Ascending aorta (tissue), 2 donors: ENCODE data around the gene CFAP97. TPM values are rescaled to one million over a fixed set of nuclear protein-coding genes. Genes with fewer than 3 reads are reported as not detected.
"Not testable (repeated sequence)": the region's sequence is repeated elsewhere in the genome, so short reads cannot be mapped to it uniquely, and the experiment has no call there.

Source experiments
- DNase-seq, 2 donors: peaks; one replicate each; pipeline ENCODE4 v3.0.0-alpha.2; 2019; ENCODE audit warnings: low spot score in 2 of 2
- H3K27ac ChIP-seq, 2 donors: fragments of 200-600 bp; sonication (generic); one replicate each; pipeline ENCODE4 v1.5.1; 2016 to 2017; ENCODE audit warnings: mild to moderate bottlenecking in 1 of 2
- H3K27me3 ChIP-seq: fragments of 200-600 bp; sonication (generic); one replicate; pipeline ENCODE4 v1.5.1; 2017
- H3K36me3 ChIP-seq, 2 donors: fragments of 200-600 bp; sonication (generic); one replicate each; pipeline ENCODE4 v1.5.1; 2016
- H3K4me1 ChIP-seq, 2 donors: fragments of 200-600 bp; sonication (generic); one replicate each; pipeline ENCODE4 v1.5.1; 2016 to 2017; ENCODE audit warnings: mild to moderate bottlenecking in 1 of 2
- H3K4me3 ChIP-seq, 2 donors: fragments of 200-600 bp; sonication (generic); one replicate each; pipeline ENCODE4 v1.5.1; 2016 to 2017; ENCODE audit warnings: mild to moderate bottlenecking in 1 of 2
- H3K9me3 ChIP-seq, 2 donors: fragments of 200-600 bp; sonication (generic); one replicate each; pipeline ENCODE4 v1.5.1; 2016
- CTCF ChIP-seq, 3 experiments: fragments of 200-600 bp in 2 of 3; fragments of 450-650 bp in 1 of 3; sonication (generic) in 2 of 3; IDR thresholded peaks; one replicate each; pipeline ENCODE4 v1.5.1; 2016 to 2019; ENCODE audit warnings: antibody characterized with exemption in 3 of 3, mild to moderate bottlenecking in 1 of 3, moderate library complexity in 1 of 3
- intact Hi-C: fragments of 100-400 bp; cut with DNase I; formaldehyde crosslinking; loops from one replicate; pipeline ENCODE4 v1.15.1; 2023
- total RNA-seq: library from RNA; depleted of rRNA; stranded (reverse); fragments of >200 nt; gene quantifications from one replicate; pipeline ENCODE4 v1.1.0, GENCODE V29; 2016

CFAP97 gene
- total RNA-seq, 1 donor from 2014 or later = 27.7 TPM

- intact Hi-C loops = no loop called here
- no peak for TF ChIP-seq CTCF (IDR thresholded peaks at IDR 0.05)
- H3K4me1 ChIP-seq = peaks cover 6 to 23% of the 10 kb centered on the region in 2 donors
- no peak for DNase-seq
- H3K27ac ChIP-seq = peak overlapping the region in 1 of 2 donors; percentile 35
- H3K4me3 ChIP-seq = no peak overlapping the region
- H3K27me3 ChIP-seq = no peaks in the 10 kb centered on the region
- H3K9me3 ChIP-seq = no peaks in the 10 kb centered on the region
- H3K36me3 ChIP-seq = no peaks in the 10 kb centered on the region
Observed at GRCh38 chr4:185244763-185245162, 41.0 kb upstream of the CFAP97 start.

- no peak for TF ChIP-seq CTCF (IDR thresholded peaks at IDR 0.05)
- Histone ChIP-seq H3K9me3 (no peaks in the 10 kb centered on the region), H3K36me3 (no peaks in the 10 kb centered on the region), H3K4me1 (peaks cover 6 to 23% of the 10 kb centered on the region in 2 donors), H3K27me3 (no peaks in the 10 kb centered on the region), H3K27ac (peak overlapping the region in 1 of 2 donors; percentile 53), H3K4me3 (no peak overlapping the region)
- no peak for DNase-seq
- intact Hi-C loops = no loop called here
Observed at GRCh38 chr4:185243879-185244278, 40.1 kb upstream of the CFAP97 start.

GRCh38 chr4:185242749-185243533 lies 39.1 kb upstream of the CFAP97 start:
- Histone ChIP-seq H3K27me3 (no peaks in the 10 kb centered on the region), H3K27ac (peak overlapping the region; percentile 53 to 65), H3K36me3 (no peaks in the 10 kb centered on the region), H3K4me3 (no peak overlapping the region), H3K9me3 (no peaks in the 10 kb centered on the region), H3K4me1 (peaks cover 6 to 23% of the 10 kb centered on the region in 2 donors)
- intact Hi-C loops = no loop called here
- no peak for TF ChIP-seq CTCF (IDR thresholded peaks at IDR 0.05)
- DNase-seq = no peak

- H3K27me3 ChIP-seq, H3K36me3 ChIP-seq, H3K27ac ChIP-seq, intact Hi-C loops, H3K4me3 ChIP-seq, DNase-seq, H3K9me3 ChIP-seq: not testable (repeated sequence)
- peaks cover 3 to 29% of the 10 kb centered on the region in 2 donors for H3K4me1 ChIP-seq
Observed at GRCh38 chr4:185240486-185240885, 36.7 kb upstream of the CFAP97 start.

GRCh38 chr4:185238750-185239149 lies 35.0 kb upstream of the CFAP97 start:
- Histone ChIP-seq H3K36me3 (no peaks in the 10 kb centered on the region), H3K9me3 (no peaks in the 10 kb centered on the region), H3K4me1 (peaks cover 0 to 24% of the 10 kb centered on the region in 2 donors), H3K27me3 (no peaks in the 10 kb centered on the region), H3K27ac (no peak overlapping the region), H3K4me3 (no peak overlapping the region)
- no peak for TF ChIP-seq CTCF (IDR thresholded peaks at IDR 0.05)
- intact Hi-C loops = no loop called here
- DNase-seq = no peak

- peaks cover 0 to 24% of the 10 kb centered on the region in 2 donors for H3K4me1 ChIP-seq
- H3K36me3 ChIP-seq = no peaks in the 10 kb centered on the region
- no peak overlapping the region for H3K27ac ChIP-seq
- no peak for DNase-seq
- intact Hi-C loops = no loop called here
- H3K9me3 ChIP-seq = no peaks in the 10 kb centered on the region
- TF ChIP-seq CTCF (IDR thresholded peaks at IDR 0.05) = no peak
- H3K4me3 ChIP-seq = no peak overlapping the region
- H3K27me3 ChIP-seq = no peaks in the 10 kb centered on the region
Observed at GRCh38 chr4:185238215-185238681, 34.4 kb upstream of the CFAP97 start.
